Dendritic cell treated with granulocyte-macrophage colony-stimulating factor and Interleukin-4, amounts not matched to agents 40 ng/mL and 50 ng/mL, for 4 days (primary cell): Measurements from ENCODE around the gene CHI3L1.

ENCODE experiments used
- H3K27ac Mint-ChIP-seq: one replicate; pipeline ENCODE4 v1.8.0; 2022; ENCODE audit warnings: mild to moderate bottlenecking, mixed read lengths
- H3K27me3 Mint-ChIP-seq: one replicate; pipeline ENCODE4 v1.8.0; 2022; ENCODE audit warnings: mild to moderate bottlenecking, mixed read lengths
- H3K36me3 Mint-ChIP-seq: one replicate; pipeline ENCODE4 v1.8.0; 2022; ENCODE audit warnings: low read depth, mixed read lengths
- H3K4me1 Mint-ChIP-seq: one replicate; pipeline ENCODE4 v1.8.0; 2022; ENCODE audit warnings: low read depth, mixed read lengths
- H3K4me3 Mint-ChIP-seq: one replicate; pipeline ENCODE4 v1.8.0; 2022; ENCODE audit warnings: mild to moderate bottlenecking, moderate library complexity, mixed read lengths
- H3K9me3 Mint-ChIP-seq: one replicate; pipeline ENCODE4 v1.8.0; 2022; ENCODE audit warnings: mixed read lengths
- intact Hi-C: fragments of 100-400 bp; cut with micrococcal nuclease; formaldehyde crosslinking; loops from one replicate; pipeline ENCODE4 v1.15.0; 2022

The CHI3L1 gene

DNA sequence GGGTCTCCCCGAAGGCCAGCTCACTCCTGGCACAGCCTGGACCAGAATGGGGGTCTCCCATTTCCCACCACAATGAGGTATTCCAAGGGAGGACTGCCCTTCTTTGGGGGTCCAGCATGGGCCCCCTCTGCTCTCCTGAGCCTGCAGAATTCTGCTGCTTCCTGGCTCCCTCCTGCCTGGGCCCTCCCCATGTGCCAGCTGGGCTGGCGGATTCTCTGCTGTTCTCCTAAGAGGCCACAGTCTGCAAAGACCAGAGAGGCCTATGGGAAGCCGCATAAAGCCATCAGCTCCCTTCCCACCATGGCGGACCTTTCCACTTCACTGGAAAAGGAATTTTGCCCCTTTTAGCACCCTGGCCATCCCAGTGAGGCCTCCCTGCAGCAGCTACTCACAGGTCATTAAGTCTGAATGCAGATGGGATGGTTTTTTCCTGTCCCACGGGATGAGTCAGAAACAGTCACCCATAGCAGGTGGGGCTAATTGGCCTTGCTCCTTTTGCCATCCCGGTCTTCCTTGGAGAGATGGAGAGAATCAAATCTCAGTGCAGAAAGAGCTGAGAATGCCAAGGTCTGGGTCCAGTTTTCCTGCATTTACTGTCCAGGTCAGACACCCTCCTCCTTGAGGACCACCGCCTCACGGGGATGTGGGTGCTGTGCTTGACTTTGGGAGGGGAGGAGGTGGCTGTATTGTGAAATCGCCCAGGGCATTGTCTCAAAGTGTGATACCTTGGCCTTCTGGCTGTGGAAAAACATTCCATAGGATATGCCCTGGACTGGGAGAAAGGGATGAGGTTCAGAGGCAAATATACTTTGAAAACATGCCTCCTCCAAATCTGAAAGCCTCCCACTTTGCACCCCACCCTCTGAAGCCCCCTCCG lies 34.1 kb downstream of the CHI3L1 start:
- H3K27me3 Mint-ChIP-seq: peaks cover 67% of the 10 kb centered on the region
- no peak overlapping the region for H3K27ac Mint-ChIP-seq
- intact Hi-C loops: no loop called here
- no peaks in the 10 kb centered on the region for H3K9me3 Mint-ChIP-seq
- H3K4me1 Mint-ChIP-seq: peaks cover 26% of the 10 kb centered on the region
- H3K4me3 Mint-ChIP-seq: no peak overlapping the region
- no peaks in the 10 kb centered on the region for H3K36me3 Mint-ChIP-seq

DNA sequence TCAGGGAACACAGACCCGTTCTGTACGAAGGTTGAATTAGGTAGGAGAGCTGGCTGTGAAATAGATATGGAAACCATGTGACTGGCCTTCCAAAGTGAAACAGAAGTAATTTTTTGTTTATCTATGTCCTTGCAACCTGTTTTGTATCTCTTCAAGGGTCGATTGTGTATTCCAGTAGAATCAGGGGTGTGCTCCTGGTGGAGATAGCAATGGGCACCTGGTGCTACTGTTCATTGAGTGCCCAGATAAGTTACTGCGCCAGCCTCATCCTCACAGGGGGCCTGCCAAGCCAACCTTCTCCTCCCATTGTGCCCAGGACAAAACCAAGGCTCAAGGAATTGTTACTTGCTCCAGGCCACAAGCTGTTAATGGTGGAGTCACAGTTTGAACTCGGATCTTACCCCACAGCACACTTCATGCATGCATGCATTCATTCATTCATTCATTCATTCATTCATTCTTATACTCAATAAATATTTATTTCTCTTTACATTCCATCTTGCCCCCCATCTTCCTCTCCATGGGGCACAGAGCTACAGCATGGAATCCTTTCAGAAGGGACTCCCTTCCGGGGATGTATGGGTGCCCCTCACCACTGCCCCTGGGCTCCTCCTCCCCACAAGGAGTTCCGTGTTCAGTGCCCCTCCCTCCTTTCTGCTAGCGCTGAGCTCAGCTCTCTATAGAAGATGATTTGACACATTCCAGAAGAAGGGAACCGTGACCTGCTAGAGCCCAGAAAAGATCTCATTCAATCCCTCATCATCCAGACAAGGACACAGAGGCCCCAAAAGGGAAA lies 34.9 kb downstream of the CHI3L1 start:
- Mint-ChIP-seq H3K27me3 (peaks cover 66% of the 10 kb centered on the region), H3K27ac (no peak overlapping the region), H3K36me3 (no peaks in the 10 kb centered on the region), H3K4me3 (no peak overlapping the region), H3K4me1 (peaks cover 26% of the 10 kb centered on the region), H3K9me3 (no peaks in the 10 kb centered on the region)
- intact Hi-C loops: no loop called here

DNA sequence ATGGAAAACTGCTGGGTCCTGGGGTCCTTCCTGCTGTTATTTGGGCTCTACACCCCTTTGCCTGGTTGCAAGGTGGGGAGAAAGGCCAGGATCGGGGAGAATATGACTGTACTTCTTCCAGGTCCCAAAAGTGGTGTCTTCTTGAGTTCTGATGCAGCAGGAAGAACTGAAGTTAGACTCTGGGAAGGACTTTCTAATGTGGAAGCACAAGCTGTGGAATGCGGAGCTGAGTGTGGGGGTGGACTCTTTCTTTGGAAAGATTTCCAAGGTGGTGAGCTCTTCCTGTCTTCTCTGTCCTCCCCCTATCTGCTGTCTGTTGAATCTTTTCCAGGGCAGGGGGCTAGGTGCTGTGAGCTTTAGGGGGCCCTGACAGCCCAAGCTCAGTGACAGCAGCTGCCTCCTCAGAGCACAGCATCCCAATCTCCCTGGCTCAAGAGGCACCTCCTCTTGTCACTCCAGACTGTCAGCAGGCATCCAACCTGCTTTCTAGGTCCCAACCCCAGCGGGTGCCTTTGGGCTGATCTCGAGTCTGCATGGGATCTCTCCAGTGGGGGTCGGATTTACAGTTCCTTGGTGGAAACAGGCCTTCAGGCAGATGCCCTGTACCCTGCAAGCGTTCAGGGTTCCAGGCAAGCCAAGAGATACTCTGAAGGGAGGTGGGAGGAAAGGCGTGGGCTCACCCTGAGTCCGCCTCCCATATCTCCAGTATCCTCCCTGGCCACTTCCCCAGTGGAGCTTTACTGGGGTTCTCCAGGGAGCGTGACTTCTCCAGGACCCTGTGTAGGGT lies 35.8 kb downstream of the CHI3L1 start:
- Mint-ChIP-seq H3K4me3 (no peak overlapping the region), H3K36me3 (no peaks in the 10 kb centered on the region), H3K27me3 (peaks cover 65% of the 10 kb centered on the region), H3K9me3 (no peaks in the 10 kb centered on the region), H3K4me1 (peaks cover 26% of the 10 kb centered on the region), H3K27ac (no peak overlapping the region)
- intact Hi-C loops: no loop called here

DNA sequence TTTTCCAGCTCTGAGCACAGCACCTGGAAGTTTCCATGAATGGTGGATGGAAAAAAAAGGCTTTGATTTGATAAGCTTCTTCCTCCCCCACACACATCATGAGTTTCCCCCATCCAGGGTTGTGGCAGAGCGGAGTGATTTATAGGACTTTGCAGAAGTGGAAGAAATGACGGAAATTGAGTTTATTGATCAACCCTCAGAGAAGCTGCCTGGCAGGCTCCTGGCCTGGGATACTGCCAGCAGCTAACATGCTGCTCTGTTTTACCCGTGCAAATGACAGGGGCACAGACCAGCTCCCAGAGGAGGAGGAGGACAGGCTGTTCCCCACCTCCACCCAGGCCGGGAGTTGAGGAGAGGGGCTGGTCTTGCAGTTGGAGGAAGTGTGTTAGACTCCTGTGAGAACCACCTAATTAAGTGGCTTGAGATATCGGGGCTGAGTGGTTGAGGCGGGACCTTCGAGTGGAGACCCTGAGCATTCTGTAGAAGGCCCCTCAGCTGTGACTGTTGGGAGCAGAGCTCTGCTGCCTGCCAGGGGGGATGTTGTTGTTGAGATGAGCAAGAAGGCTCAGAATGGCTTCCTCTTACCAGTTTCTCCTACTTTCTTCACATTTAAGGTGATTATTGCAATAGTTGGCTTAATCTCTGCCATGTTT lies 37.2 kb downstream of the CHI3L1 start:
- Mint-ChIP-seq H3K36me3 (no peaks in the 10 kb centered on the region), H3K9me3 (no peaks in the 10 kb centered on the region), H3K27ac (no peak overlapping the region), H3K4me1 (peaks cover 23% of the 10 kb centered on the region), H3K27me3 (peaks cover 66% of the 10 kb centered on the region), H3K4me3 (no peak overlapping the region)
- intact Hi-C loops: no loop called here

DNA sequence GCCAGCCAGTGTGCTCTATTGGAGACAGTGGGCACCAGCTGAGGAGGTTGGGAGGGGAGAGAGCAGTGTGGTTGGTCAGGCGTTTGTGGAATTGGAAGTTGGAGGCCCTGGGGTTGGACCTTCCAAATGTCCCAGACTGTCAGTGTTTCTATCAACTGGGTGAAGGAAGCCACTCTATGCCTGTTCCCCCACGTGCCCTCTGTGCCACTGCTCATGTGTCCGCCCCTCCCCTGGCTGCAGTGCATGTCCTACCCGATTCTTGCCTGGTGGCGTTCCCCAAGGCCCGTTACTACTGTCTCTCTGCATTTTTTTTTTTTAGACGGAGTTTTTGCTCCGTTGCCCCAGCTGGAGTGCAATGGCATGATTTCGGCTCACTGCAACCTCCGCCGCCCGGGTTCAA lies 37.9 kb downstream of the CHI3L1 start:
- no peak overlapping the region for H3K27ac Mint-ChIP-seq
- intact Hi-C loops: no loop called here
- peaks cover 61% of the 10 kb centered on the region for H3K27me3 Mint-ChIP-seq
- peaks cover 20% of the 10 kb centered on the region for H3K4me1 Mint-ChIP-seq
- H3K9me3 Mint-ChIP-seq: no peaks in the 10 kb centered on the region
- H3K36me3 Mint-ChIP-seq: no peaks in the 10 kb centered on the region
- H3K4me3 Mint-ChIP-seq: no peak overlapping the region

DNA sequence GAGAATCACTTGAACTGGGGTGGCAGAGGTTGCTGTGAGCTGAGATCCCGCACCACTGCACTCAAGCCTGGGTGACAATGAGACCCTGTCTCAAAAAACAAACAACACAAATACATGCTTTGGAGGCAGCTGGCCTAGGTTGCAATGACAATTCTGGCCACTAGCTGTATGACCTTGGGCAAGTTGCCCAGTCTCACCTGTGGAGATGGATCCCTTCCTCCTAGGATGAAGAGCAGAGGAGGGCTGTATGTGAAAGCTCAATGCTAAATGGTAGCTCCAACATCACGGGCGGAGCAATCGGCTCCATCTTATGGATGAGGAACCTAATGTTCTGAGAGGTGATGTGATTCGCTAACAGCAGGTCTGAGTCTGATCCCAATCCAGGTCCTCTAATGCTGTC lies 38.4 kb downstream of the CHI3L1 start:
- Mint-ChIP-seq H3K27me3 (peaks cover 60% of the 10 kb centered on the region), H3K4me3 (no peak overlapping the region), H3K27ac (no peak overlapping the region), H3K9me3 (no peaks in the 10 kb centered on the region), H3K4me1 (peaks cover 20% of the 10 kb centered on the region), H3K36me3 (no peaks in the 10 kb centered on the region)
- intact Hi-C loops: no loop called here

DNA sequence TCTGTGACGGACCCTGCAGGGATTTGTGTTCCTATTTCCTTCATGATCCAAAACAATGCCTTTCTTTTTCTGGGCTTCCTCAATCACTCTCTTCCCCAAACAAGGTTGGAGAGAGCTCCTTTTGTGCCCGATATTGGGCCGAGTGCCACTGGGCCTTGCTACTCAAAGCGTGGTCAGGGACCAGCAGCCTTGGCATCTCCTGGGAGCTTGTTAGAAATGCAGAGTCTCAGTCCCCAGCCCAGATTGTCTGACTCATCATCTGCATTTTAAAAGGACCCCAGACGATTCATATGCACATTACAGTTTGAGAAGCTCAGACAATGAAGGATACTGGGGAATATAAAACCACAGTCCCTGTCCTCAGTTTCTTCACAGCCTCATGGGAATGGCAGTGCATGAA lies 39.1 kb downstream of the CHI3L1 start:
- H3K27me3 Mint-ChIP-seq: peaks cover 57% of the 10 kb centered on the region
- H3K4me1 Mint-ChIP-seq: peaks cover 20% of the 10 kb centered on the region
- H3K4me3 Mint-ChIP-seq: no peak overlapping the region
- H3K9me3 Mint-ChIP-seq: no peaks in the 10 kb centered on the region
- no peaks in the 10 kb centered on the region for H3K36me3 Mint-ChIP-seq
- intact Hi-C loops: no loop called here
- no peak overlapping the region for H3K27ac Mint-ChIP-seq

DNA sequence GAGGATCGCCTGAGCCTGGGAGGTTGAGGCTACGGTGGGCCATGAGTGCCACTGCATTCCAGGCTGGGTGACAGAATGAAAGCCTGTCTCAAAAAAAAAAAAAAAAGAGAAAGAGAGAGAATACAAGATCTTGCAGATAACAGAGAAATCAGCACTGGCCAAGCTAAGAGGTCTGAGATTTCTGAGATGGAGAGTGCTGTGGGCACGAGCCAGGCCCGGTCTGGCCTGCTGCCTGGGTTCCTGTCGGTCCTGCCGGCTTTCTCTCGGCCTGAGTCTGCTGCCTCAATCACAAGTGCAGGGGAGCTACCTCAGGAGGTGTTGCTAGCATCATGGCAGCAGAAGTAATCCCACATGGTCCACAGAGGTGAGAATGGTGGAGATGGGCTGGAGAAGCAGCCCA lies 40.0 kb downstream of the CHI3L1 start:
- Mint-ChIP-seq H3K27ac (no peak overlapping the region), H3K4me1 (peaks cover 20% of the 10 kb centered on the region), H3K36me3 (no peaks in the 10 kb centered on the region), H3K27me3 (peaks cover 50% of the 10 kb centered on the region), H3K4me3 (no peak overlapping the region), H3K9me3 (no peaks in the 10 kb centered on the region)
- intact Hi-C loops: no loop called here

DNA sequence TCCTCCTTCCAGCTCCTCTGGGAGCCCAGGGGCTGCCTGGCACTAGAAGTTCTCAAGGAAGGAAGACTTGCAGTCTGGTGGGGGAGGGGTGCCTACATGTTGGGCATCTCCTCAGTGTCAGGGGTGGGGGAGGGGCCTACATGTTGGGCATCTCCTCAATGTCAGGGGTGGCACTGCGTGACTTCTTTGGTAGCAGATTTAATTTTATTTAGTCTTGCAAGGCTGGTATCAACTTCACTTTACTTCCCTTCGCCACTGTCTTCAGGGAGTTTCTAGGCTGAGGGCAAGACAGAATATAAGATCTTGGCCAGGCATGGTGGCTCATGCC lies 40.5 kb downstream of the CHI3L1 start:
- no peak overlapping the region for H3K27ac Mint-ChIP-seq
- H3K4me3 Mint-ChIP-seq: no peak overlapping the region
- H3K9me3 Mint-ChIP-seq: no peaks in the 10 kb centered on the region
- H3K27me3 Mint-ChIP-seq: peaks cover 45% of the 10 kb centered on the region
- H3K36me3 Mint-ChIP-seq: no peaks in the 10 kb centered on the region
- peaks cover 20% of the 10 kb centered on the region for H3K4me1 Mint-ChIP-seq
- intact Hi-C loops: no loop called here

DNA sequence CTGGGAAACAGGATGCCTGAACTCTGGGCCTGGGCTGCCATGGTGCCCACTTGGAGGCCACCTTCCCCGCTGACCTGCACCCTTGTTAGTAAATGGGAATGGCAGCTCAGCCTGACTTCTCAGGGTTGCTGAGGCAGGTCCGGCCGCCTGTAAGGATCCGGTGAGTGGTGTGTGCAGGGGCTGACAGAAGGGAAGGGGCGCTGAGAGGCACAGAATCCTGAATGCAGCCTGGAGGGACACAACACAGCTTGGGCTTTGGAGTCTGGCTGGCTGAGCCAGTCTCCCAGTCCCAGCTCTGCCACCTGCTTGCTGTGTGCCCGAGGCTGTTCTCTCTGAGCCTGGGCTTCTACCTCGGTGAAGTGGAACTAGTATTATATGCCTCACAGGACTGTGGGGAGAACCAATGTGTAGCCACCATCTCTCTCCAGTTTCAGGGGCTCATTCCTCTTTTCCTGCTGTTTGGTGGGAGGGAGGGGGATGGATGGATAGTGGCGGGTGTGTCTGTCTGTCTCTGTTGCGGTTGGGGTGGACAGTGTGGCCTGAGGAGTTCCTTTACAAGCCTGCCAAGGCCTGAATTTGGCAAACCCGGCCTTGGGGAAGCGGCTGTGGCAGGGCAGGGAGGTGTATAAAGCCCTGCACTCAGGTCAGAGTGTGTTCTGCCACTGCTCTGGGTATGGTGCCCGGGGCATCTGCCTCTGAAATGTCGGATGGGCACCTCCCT lies 41.0 kb downstream of the CHI3L1 start:
- Mint-ChIP-seq H3K9me3 (no peaks in the 10 kb centered on the region), H3K27me3 (peaks cover 40% of the 10 kb centered on the region), H3K4me3 (no peak overlapping the region), H3K4me1 (peaks cover 22% of the 10 kb centered on the region), H3K36me3 (no peaks in the 10 kb centered on the region), H3K27ac (no peak overlapping the region)
- intact Hi-C loops: no loop called here

DNA sequence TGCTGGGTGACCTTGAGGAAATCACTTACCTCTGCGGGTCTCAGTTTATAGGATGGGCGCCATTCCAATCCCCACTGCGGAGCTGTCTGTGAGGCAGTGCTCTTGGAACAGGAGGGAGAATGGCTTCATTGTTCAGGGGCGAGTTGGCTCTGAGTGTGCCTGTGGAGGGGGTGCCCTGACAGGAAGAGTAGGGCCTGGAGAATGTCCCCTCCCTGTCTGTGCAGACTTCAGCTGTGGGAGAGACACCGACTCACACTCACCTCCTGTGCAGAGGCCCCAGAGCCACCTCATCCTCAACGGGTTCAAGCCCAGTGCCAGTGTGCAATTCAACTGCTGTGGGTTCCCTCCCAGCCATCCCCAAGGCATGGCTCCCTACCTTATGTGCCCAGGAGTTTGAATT lies 41.8 kb downstream of the CHI3L1 start:
- H3K4me3 Mint-ChIP-seq: no peak overlapping the region
- H3K4me1 Mint-ChIP-seq: peaks cover 18% of the 10 kb centered on the region
- intact Hi-C loops: no loop called here
- no peaks in the 10 kb centered on the region for H3K36me3 Mint-ChIP-seq
- peaks cover 32% of the 10 kb centered on the region for H3K27me3 Mint-ChIP-seq
- no peak overlapping the region for H3K27ac Mint-ChIP-seq
- H3K9me3 Mint-ChIP-seq: no peaks in the 10 kb centered on the region

DNA sequence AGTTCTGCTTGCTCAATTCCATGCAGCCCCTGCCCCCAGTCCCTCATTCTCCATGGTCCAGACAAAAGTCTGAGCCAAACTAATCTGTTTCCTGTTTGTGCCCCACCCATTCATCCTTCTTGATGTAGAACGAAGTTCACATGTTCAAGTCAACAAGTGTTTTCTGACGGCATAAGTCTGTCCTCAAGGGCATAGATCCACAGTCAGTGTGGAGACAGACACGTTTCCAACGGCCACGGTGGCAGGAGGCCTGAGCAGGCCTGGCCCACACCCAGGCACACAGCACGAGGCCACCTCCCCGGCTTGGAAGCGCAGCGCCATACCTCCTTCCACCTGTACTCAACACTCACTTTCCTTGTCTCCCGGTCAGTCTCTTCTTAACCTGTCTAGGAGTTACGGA lies 42.9 kb downstream of the CHI3L1 start:
- H3K36me3 Mint-ChIP-seq: no peaks in the 10 kb centered on the region
- H3K4me3 Mint-ChIP-seq: no peak overlapping the region
- H3K9me3 Mint-ChIP-seq: no peaks in the 10 kb centered on the region
- no peak overlapping the region for H3K27ac Mint-ChIP-seq
- peaks cover 24% of the 10 kb centered on the region for H3K27me3 Mint-ChIP-seq
- peaks cover 11% of the 10 kb centered on the region for H3K4me1 Mint-ChIP-seq
- intact Hi-C loops: no loop called here

DNA sequence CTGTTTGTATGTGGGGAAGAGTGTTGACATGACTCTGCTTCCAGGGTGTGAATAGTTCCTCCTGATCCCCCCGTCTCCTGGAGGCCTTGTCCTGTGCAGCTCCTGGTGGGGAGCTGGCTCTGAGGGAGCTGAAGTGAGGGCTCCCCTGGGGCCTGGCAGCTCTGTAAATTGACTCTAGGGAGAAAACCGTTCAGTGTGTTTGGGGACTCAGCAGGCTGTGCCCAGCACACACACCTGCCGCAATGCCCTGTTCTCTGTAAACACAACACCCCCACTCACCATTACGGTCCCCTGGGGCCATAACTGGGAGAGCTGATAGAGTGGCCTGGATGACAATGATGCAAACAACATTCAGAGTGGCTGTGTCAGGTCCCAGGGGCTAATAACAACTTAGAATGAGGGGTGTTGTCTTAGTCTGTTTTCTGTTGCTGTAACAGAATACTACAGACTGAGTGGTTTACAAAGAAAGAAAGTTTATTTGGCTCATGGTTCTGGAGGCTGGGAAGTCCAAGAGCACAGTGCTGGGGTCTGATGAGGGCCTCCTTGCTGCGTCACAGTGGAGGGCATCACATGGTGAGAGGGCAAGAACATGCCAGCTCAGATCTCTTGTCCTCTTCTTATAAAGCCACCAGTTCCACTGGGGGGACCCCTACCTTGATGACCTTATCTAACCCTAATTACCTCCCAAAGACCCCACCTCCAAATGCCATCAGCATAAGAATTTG lies 43.7 kb downstream of the CHI3L1 start:
- Mint-ChIP-seq H3K9me3 (no peaks in the 10 kb centered on the region), H3K36me3 (no peaks in the 10 kb centered on the region), H3K27me3 (peaks cover 23% of the 10 kb centered on the region), H3K4me1 (peaks cover 11% of the 10 kb centered on the region), H3K27ac (no peak overlapping the region), H3K4me3 (no peak overlapping the region)
- intact Hi-C loops: no loop called here
